Epithelial cell of prostate (primary cell): ENCODE data around the gene OR13C5.
"Not testable (repeated sequence)": the region's sequence is repeated elsewhere in the genome, so short reads cannot be mapped to it uniquely, and the experiment has no call there.

Source experiments
- DNase-seq: peaks from one replicate; pipeline ENCODE4 v3.0.0-alpha.2; 2011; ENCODE audit warnings: low read depth, low spot score
- H3K27ac ChIP-seq: fragments of 450-650 bp; 2 replicates; pipeline ENCODE4 v1.5.1; 2017; ENCODE audit warnings: mild to moderate bottlenecking

Gene OR13C5, protein sequence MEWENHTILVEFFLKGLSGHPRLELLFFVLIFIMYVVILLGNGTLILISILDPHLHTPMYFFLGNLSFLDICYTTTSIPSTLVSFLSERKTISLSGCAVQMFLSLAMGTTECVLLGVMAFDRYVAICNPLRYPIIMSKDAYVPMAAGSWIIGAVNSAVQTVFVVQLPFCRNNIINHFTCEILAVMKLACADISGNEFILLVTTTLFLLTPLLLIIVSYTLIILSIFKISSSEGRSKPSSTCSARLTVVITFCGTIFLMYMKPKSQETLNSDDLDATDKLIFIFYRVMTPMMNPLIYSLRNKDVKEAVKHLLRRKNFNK

DNA sequence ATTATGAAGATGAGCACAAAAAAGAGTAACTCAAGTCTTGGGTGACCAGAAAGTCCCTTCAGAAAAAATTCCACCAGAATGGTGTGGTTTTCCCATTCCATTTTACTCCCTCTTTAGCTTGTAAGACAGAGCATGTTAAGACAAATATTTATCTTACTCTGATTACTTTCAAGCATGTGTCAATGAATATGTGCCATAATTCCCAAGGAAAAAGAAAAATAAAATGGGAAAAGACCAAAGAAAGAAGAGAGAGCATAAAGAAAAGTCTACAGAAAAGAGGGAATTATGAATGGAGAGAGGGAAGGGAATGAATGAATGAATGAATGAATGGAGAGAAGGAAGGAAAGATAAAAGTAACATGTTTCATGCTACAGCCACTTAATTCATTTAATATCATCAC, at the start of gene OR13C5:
Gene OR13C5 (minus strand): TSS at position 101 of the 400 bp plus-strand sequence. CDS start 0 bp downstream, at position 101.
- H3K27ac ChIP-seq, DNase-seq: not testable (repeated sequence)

- no peak for DNase-seq
- no peak overlapping the region for H3K27ac ChIP-seq
Observed at GRCh38 chr9:104635456-104635855, 36.2 kb upstream of the OR13C5 start.

DNA sequence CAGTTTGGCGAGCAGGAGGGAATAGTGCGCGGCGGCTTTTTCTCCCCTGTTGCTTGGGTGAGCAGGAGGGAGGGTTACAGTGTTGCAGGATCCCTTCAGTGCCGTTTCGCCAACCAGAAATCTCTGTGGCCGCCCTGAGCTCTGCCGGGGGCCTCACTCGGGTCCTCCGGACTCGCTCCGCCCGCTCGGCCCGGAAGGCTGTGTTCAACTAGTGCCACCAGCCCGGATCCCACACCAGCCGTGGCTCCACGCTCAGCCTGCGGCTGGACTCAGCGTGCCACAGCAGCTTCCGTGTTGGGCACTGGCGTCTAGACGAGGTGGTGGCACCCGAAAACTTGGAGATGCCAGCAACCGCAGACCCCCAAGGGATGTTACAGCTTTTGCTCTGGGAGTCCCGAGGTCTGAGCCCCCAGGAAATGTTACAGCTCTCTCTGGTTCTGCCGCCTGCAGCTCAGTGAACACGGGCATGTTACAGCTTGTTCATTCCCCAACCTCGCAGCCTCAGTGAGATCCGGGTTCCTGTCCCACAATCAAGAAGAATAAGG, 34.8 kb upstream of the OR13C5 start:
- H3K27ac ChIP-seq, result no peak overlapping the region
- no peak for DNase-seq

DNA sequence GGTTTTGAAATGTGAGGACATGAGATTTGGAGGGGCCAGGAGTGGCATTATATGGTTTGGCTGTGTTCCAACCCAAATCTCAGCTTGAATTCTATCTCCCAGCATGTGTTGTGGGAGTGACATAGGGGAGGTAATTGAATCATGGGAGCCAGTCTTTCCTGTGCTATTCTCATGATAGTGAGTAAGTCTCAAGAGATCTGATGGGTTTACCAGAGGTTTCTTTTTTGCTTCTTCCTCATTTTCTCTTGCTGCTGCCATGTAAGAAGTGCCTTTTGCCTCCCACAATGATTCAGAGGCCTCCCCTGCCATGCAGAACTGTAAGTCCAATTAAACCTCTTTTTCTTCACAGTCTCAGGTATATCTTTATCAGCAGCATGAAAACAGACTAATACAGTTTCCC, 26.8 kb upstream of the OR13C5 start:
- DNase-seq, H3K27ac ChIP-seq: not testable (repeated sequence)

DNA sequence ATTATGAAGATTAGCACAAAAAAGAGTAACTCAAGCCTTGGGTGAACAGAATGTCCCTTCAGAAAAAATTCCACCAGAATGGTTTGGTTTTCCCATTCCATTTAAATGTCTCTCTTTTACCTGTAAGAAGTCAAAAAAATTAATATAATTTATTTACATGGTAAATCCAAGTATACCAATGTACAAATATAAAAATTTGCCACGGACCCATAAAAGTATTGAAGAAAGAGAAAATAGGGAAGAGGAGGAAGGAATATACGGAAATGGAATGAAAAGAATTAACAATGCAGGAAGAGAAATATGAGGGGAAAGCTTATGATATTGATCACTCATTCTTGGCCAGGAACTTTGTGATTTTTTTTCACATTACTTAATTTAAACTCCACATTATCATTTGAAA, 18.9 kb upstream of the OR13C5 start, which contains the start of gene OR13C9:
Gene OR13C9 (minus strand): TSS at position 101 of the 400 bp plus-strand sequence. CDS start 0 bp downstream, at position 101.
- no peak within 1 kb of the TSS for H3K27ac ChIP-seq
- DNase-seq, result no peak

DNA sequence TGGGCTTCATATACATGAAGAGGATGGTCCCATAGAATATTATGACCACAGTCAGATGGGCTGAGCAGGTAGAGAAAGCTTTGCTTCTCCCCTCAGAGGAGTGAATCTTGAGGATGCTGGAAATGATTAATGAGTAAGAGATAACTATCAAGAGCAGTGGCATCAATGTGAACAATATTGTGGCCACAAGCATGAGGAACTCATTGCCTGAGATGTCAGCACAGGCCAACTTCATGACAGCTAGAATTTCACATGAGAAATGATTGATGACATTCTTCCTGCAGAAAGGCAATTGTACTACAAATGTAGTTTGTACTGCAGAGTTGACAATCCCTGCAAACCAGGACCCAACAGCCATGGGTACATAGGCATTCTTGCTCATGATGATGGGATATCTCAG, 18.2 kb upstream of the OR13C5 start:
- no peak overlapping the region for H3K27ac ChIP-seq
- DNase-seq, result no peak

GRCh38 chr9:104611213-104611612, 12.0 kb upstream of the OR13C5 start:
- DNase-seq, result no peak
- H3K27ac ChIP-seq, result no peak overlapping the region

DNA sequence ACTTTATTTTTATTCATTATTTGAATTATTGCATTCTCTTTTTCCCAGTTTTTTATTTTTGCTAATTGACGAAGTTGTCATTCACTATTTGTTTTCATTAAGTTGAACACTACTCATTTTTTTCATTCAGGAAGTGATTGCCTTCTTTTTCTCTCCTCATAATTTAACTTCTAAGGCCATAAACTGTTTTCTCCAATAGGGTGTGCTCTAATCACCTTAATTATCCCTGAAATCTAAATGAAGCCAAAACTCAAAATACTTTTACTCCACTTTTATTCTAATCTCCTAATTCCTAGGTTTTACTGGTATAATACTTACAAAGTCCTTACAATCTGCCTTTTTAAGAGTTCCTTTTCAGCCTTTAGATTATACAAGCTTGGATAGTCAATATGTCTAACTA, 9.1 kb upstream of the OR13C5 start:
- H3K27ac ChIP-seq, result no peak overlapping the region
- DNase-seq, result no peak

GRCh38 chr9:104606152-104606551, 6.9 kb upstream of the OR13C5 start:
- no peak for DNase-seq
- no peak overlapping the region for H3K27ac ChIP-seq

DNA sequence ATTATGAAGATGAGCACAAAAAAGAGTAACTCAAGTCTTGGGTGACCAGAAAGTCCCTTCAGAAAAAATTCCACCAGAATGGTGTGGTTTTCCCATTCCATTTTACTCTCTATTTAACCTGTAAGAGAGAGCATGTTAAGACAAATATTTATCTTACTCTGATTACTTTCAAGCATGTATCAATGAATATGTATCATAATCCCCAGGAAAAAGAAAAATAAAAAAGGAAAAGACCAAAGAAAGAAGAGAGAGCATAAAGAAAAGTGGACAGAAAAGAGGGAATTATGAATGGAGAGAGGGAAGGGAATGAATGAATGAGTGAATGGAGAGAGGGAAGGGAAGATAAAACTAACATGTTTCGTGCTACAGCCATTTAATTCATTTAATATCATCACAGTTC, 6.3 kb upstream of the OR13C5 start, which contains the start of gene OR13C2:
Gene OR13C2 (minus strand): TSS at position 101 of the 400 bp plus-strand sequence. CDS start 0 bp downstream, at position 101.
- DNase-seq, H3K27ac ChIP-seq: not testable (repeated sequence)

GRCh38 chr9:104604801-104605200, 5.6 kb upstream of the OR13C5 start:
- H3K27ac ChIP-seq, result no peak overlapping the region
- no peak for DNase-seq

- not testable (repeated sequence) for DNase-seq, H3K27ac ChIP-seq
Observed at GRCh38 chr9:104598749-104599148, 464 bp downstream of the OR13C5 start.

- no peak for DNase-seq
- H3K27ac ChIP-seq, result no peak overlapping the region
Observed at GRCh38 chr9:104589626-104590025, 9.6 kb downstream of the OR13C5 start.

DNA sequence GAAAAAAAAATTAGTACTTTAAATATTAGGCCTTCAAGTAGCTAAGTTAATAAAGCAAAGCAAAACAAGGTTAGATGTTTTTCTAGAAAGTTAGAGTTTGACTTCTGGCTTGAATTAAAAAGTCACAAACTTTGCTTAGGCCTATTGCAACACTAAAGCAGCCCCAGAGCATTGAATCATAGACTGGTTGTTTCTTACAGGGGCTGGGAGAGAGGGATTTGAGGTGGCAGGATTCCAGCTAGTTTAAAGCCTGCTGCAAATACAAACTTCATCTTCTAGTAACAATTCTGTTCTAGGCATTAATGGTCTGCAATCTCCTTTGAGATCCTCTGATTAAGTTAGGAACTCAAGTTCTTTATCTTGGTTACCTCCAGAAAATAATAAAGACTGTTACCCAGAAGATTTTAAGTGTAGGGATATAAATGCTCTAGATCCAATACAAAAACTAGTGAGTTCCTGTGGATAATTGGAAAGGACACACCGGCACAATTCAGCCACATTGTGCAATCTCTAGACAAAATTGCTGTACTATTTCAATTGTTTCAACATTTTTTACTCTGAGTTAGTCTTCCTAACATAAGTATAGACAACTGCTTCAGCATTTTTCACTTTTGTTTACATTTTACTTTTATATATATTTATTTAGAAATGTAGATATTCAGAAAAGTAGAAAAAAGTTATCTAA, 12.6 kb downstream of the OR13C5 start:
- no peak overlapping the region for H3K27ac ChIP-seq
- no peak for DNase-seq

- DNase-seq, result no peak
- no peak overlapping the region for H3K27ac ChIP-seq
Observed at GRCh38 chr9:104580562-104580961, 18.7 kb downstream of the OR13C5 start.

DNA sequence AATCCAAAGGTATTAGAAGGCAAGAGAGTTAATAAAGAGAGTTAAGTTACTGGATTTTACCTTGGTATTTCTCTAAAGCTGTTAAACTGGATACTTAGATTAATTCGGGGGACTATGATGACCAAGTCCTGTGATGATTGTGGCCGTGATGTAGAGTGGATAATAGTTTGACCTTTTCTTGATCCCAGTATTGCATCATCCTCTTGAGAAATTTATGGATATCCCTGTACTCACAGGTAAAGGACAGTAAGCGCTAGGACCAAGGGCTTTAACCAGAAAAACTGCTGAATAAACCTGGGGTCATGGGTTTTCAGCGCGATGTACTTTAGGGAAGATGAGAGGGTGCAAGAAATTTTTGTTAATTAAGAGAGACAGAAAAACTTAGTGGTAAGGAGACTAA, 21.9 kb downstream of the OR13C5 start:
- DNase-seq, result no peak
- H3K27ac ChIP-seq, result no peak overlapping the region

GRCh38 chr9:104575456-104575855, 23.8 kb downstream of the OR13C5 start:
- H3K27ac ChIP-seq, result no peak overlapping the region
- no peak for DNase-seq

GRCh38 chr9:104572612-104573011, 26.6 kb downstream of the OR13C5 start:
- DNase-seq, result no peak
- H3K27ac ChIP-seq, result no peak overlapping the region

GRCh38 chr9:104568868-104569267, 30.3 kb downstream of the OR13C5 start, which contains the start of gene OR13C8:
OR13C8 (plus strand) TSS chr9:104569168; CDS start chr9:104569168, 0 bp downstream.
- DNase-seq, result no peak
- no peak within 1 kb of the TSS for H3K27ac ChIP-seq

- DNase-seq, result no peak
- H3K27ac ChIP-seq, result no peak overlapping the region
Observed at GRCh38 chr9:104564358-104564757, 34.9 kb downstream of the OR13C5 start.
